Neuron (in vitro differentiated cells): Measurements from ENCODE around the gene HP1BP3.

Experiments
- H2AFZ ChIP-seq: one replicate; pipeline ENCODE4 v1.6.1; 2013; ENCODE audit warnings: low read depth, mild to moderate bottlenecking, inconsistent platforms, low read length, moderate library complexity
- H3K27me3 ChIP-seq: one replicate; pipeline ENCODE4 v1.6.1; 2013; ENCODE audit warnings: low read length; ENCODE audit not compliant: insufficient read depth
- H3K36me3 ChIP-seq: one replicate; pipeline ENCODE4 v1.6.1; 2013; ENCODE audit warnings: low read length; ENCODE audit not compliant: insufficient read depth
- H3K4me1 ChIP-seq: one replicate; pipeline ENCODE4 v1.6.1; 2013; ENCODE audit warnings: low read length; ENCODE audit not compliant: insufficient read depth
- H3K4me3 ChIP-seq: 2 replicates; pipeline ENCODE4 v1.5.1; 2013; ENCODE audit warnings: mild to moderate bottlenecking, low read length, moderate library complexity
- H3K9me3 ChIP-seq: one replicate; pipeline ENCODE4 v1.6.1; 2013; ENCODE audit warnings: low read length

Gene HP1BP3

DNA sequence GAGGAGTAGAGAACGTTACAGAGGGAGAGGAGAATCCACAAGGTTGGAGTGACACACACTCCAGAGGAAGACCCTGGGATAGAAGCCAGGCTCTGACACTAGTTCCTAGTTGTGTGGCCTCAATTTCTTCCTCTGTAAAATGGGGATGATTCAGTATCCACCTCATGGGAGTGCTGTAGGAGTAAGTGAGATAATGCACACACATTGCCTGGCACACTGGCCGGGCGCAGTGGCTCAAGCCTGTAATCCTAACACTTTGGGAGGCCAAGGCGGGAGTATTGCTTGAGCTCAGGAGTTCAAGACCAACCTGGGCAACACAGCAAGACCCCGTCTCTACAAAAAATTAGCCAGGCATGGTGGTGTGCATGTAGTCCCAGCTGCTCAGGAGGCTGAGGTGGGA is 78.2 kb downstream of the HP1BP3 start:
- Histone ChIP-seq H3K27me3 (no peaks in the 10 kb centered on the region), H3K9me3 (no peaks in the 10 kb centered on the region), H3K4me1 (peaks cover 34% of the 10 kb centered on the region), H3K36me3 (no peaks in the 10 kb centered on the region), H2AFZ (no peak overlapping the region), H3K4me3 (no peak overlapping the region)

DNA sequence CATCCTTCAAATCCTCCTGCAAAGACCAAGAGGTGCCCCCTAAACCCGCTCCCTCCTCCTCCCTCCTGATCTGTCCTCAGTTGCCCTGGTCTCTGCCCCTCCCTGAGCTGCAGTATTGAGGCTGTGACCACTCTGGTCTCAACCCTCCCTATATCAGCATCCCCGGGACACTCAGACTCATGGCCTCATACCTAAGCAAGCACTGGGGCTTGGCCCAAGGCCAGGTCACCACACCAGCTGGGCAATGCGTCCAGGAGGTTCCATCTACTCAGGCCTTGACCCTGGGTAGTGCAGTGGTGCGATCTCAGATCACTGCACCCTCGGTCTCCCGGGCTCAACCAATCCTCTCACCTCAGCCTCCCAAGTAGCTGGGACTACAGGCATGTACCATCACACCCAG is 79.0 kb downstream of the HP1BP3 start:
- Histone ChIP-seq H3K36me3 (no peaks in the 10 kb centered on the region), H3K9me3 (no peaks in the 10 kb centered on the region), H3K4me1 (peaks cover 34% of the 10 kb centered on the region), H3K27me3 (no peaks in the 10 kb centered on the region), H3K4me3 (no peak overlapping the region), H2AFZ (no peak overlapping the region)

DNA sequence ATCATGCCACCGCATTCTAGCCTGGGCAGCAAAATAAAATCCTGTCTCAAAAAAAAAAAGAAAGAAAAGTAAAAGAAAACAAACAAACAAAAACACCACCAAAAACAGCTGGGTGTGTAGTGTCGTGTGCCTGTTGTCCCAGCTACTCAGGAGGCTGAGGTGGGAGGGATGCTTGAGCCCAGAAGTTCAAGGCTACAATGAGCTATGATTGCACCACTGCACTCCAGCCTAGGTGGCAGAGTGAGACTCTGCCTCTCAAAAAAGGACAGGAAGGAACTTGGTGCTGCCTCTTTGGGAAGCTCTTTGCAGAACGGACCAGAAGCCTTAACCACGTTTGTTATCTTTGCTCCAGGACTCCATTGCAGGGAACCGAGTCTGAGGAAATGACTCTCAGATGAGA is 80.3 kb downstream of the HP1BP3 start:
- Histone ChIP-seq H3K4me3 (no peak overlapping the region), H3K36me3 (no peaks in the 10 kb centered on the region), H3K27me3 (no peaks in the 10 kb centered on the region), H3K9me3 (no peaks in the 10 kb centered on the region), H2AFZ (no peak overlapping the region), H3K4me1 (peaks cover 29% of the 10 kb centered on the region)

DNA sequence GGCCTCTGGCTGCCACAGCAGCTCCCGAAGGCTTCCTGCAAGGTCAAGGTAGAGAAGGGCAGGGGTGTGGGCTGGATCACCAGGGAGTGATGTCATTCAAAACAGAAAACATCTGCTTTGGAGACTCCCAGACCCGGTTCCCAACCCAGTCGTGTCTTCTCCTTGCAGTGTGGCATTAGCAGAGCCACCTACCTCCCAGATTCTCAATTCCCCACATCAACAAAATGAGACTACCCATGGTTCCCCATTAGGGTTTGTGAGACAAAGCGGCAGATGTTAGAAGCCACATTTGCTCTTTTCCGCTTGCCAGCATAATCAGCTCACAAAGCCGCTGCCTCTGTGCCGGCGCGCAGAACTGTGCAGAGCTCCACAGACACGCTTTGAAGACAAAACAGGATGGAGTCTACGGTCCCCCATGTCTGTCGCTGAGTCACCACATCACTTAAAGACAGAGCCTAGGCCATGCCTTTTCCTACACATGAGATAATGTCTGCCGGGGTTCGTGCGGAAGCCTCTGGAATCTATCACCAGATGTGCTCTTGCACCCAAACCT is 81.8 kb downstream of the HP1BP3 start:
- Histone ChIP-seq H3K4me1 (peaks cover 13% of the 10 kb centered on the region), H3K9me3 (no peaks in the 10 kb centered on the region), H3K27me3 (no peaks in the 10 kb centered on the region), H3K36me3 (no peaks in the 10 kb centered on the region), H2AFZ (no peak overlapping the region), H3K4me3 (no peak overlapping the region)

DNA sequence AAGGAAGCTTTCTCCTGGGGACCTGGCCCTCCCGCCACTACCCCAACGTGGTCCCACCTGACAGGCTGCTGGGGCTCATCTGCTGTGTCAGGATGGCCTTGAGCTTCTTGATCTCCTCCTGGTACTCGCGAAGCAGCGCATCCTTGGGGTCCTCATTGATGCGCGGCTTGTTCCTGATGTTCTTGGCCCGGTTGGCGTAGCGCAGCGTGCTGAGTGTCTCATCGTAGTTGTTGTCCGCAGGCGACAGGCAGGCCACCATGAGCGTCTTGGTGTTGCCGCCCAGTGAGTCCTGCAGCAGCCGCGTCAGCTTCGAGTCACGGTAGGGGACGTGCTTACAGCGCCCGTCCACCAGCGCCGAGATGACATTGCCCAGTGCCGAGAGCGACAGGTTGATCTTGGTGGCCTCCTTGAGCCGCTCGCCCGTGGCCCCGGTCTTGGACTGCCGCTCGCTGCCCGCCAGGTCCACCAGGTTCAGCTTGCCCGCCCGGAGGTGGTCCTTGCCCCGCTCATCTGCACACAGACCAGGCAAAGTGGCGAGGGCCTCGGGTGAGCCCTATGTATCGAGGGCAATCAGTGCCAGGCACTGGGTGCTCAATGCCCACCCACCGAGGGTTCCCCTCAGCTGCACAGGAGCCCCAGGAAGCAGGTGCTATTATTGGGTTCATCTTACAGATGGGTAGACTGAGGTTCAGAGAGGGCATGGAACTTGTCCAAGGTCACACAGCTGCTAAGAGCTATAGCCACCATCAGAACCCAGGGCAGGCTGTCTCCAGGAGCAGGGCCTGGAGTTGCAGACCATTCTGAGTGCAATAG is 82.5 kb downstream of the HP1BP3 start:
- Histone ChIP-seq H3K9me3 (no peaks in the 10 kb centered on the region), H2AFZ (no peak overlapping the region)

DNA sequence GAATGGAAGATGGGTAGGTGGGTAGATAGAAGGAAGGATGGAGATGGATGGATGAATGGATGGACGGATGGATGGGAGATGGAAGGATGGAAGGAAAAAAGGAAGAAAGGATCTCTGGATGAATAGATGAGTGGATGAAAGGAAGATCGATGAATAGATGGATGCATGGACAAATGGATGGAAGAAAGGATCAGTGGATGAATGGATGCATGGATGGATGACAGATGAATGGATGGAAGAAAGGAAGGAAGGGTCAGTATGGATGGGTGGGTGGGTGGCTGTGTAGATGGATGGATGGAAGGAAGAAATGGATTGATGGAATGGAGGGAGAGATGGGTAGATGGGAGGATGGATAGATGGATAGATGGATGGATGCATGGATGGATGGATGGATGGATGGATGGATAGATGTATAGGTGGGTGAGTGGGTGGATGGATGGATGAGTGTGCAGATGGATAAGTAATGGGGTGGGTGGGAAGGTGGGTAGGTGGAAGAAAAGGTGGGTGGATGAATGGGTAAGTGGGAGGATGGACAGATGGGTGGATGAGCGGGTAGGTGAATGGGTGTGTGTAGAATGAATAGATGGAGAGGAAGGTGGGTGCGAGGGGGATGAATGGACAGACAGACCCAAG is 83.9 kb downstream of the HP1BP3 start:
- Histone ChIP-seq H3K27me3 (no peaks in the 10 kb centered on the region), H3K4me1 (peaks cover 9% of the 10 kb centered on the region), H2AFZ (no peak overlapping the region), H3K9me3 (no peaks in the 10 kb centered on the region), H3K36me3 (no peaks in the 10 kb centered on the region), H3K4me3 (no peak overlapping the region)

More for the DNA sequence above, 82.5 kb downstream of the HP1BP3 start:
- no peaks in the 10 kb centered on the region for H3K36me3 ChIP-seq
- H3K27me3 ChIP-seq, result no peaks in the 10 kb centered on the region
- H3K4me1 ChIP-seq, result peaks cover 9% of the 10 kb centered on the region
- H3K4me3 ChIP-seq, result no peak overlapping the region

DNA sequence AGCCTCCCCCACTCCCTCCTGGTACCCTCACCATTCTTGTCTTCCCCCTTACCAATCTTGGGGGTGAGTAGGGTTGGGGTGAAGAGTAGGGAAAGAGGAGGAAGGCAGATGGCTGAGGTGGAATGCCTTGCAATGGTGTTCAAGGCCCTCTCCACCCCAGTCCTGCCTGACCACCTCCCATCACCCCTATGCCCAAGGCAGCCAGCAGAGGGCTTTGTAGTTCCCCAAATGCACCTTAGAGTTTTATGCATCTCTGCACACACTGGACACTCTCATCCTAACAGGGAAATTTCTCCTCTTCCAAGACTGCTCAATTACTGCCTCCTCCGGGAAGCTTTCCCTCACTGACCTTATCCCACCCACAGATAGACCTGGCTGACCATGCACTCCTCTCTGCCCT is 84.7 kb downstream of the HP1BP3 start:
- no peak overlapping the region for H3K4me3 ChIP-seq
- no peaks in the 10 kb centered on the region for H3K9me3 ChIP-seq
- peaks cover 14% of the 10 kb centered on the region for H3K4me1 ChIP-seq
- H3K27me3 ChIP-seq, result no peaks in the 10 kb centered on the region
- no peak overlapping the region for H2AFZ ChIP-seq
- no peaks in the 10 kb centered on the region for H3K36me3 ChIP-seq

DNA sequence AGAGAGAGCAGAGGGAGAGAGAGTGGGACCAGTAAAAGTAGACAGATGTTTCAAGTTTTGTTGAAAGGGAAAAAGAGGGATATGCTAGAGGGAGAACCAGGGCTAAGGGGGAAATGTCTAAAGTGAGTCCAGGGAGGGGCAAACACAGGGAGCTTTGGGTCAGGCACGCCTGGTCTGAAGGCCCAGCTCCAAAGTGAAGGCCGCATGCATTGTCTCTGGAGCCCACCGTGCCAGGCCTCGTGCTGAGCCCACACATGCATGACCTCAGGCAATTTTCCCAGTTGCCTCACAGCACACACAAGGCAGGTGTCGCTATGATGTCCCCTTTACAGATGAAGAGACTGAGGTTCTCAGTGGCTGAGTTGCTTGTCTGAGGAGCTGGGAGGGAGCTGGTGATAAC is 85.3 kb downstream of the HP1BP3 start:
- no peak overlapping the region for H2AFZ ChIP-seq
- no peaks in the 10 kb centered on the region for H3K9me3 ChIP-seq
- H3K4me1 ChIP-seq, result peaks cover 17% of the 10 kb centered on the region
- no peak overlapping the region for H3K4me3 ChIP-seq
- no peaks in the 10 kb centered on the region for H3K27me3 ChIP-seq
- H3K36me3 ChIP-seq, result no peaks in the 10 kb centered on the region

DNA sequence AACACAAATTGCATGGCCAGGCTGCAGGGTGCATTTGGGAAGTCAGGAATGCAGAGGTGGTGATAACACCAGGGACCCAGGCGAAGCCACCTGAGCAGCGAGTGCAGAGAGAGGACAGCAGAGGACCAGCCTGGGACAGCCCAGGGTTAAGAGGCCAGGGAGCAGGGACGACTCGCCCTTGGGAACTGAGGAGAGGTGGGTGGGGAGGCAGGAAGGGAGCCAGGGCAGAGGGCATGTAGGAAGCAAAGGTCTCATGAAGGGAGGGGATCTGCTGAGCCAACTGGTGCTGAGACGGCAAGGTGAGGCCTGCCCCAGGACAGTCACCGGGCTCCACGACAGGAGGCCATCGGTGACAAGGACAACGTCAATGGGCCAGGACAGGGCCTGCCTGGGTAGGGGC is 85.7 kb downstream of the HP1BP3 start:
- no peak overlapping the region for H2AFZ ChIP-seq
- no peak overlapping the region for H3K4me3 ChIP-seq
- no peaks in the 10 kb centered on the region for H3K27me3 ChIP-seq
- H3K4me1 ChIP-seq, result peaks cover 17% of the 10 kb centered on the region
- no peaks in the 10 kb centered on the region for H3K9me3 ChIP-seq
- no peaks in the 10 kb centered on the region for H3K36me3 ChIP-seq

DNA sequence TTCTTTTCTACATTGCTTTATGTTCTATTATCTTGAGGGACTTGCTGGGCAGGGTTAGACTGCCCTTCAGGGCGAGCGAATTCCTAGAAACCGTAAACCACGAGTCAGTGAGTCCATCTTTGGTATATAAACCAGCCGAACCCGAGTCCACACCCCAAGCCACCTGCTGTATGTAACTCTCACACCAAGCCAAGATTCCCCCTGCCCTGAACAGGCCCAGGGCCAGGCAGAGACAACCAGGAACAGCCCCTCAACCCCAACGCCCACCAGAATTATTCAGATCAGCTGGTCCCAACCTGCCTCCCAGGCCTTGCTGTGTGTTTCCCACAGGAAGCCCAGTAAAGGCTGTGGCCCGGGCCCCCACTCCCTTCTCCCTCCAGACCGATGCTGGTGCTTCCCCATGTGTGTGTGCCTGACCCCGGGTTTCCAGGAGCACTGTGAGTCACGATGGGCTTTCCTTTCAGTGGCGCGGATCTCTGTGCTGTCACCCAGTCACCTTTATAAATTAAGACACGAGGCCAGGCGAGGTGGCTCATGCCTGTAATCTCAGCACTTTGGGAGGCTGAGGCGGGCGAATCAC is 86.4 kb downstream of the HP1BP3 start:
- Histone ChIP-seq H3K4me1 (peaks cover 19% of the 10 kb centered on the region), H3K4me3 (no peak overlapping the region), H3K27me3 (no peaks in the 10 kb centered on the region), H3K36me3 (no peaks in the 10 kb centered on the region), H2AFZ (no peak overlapping the region), H3K9me3 (no peaks in the 10 kb centered on the region)

DNA sequence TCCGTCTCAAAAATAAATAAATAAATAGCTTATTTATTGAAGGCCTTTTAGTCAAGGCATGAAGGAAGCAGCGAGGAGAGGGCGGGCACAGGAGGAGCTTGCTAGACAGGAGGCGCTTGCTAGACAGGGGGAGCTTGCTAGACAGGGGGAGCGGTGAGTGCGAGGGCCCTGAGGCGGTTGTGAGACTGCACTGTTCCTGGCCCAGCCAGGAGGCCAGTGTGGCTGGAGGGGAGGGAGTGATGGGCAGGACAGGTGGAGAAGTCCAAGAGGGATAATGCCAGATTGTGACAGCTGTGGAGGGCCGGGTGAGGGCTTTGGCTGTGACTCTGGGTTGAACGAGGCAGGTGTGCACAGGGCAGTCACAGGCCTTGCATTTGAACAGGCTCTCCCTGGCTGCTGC is 87.5 kb downstream of the HP1BP3 start:
- Histone ChIP-seq H3K4me3 (no peak overlapping the region), H3K36me3 (no peaks in the 10 kb centered on the region), H3K9me3 (no peaks in the 10 kb centered on the region), H3K27me3 (no peaks in the 10 kb centered on the region), H2AFZ (no peak overlapping the region), H3K4me1 (peaks cover 12% of the 10 kb centered on the region)

DNA sequence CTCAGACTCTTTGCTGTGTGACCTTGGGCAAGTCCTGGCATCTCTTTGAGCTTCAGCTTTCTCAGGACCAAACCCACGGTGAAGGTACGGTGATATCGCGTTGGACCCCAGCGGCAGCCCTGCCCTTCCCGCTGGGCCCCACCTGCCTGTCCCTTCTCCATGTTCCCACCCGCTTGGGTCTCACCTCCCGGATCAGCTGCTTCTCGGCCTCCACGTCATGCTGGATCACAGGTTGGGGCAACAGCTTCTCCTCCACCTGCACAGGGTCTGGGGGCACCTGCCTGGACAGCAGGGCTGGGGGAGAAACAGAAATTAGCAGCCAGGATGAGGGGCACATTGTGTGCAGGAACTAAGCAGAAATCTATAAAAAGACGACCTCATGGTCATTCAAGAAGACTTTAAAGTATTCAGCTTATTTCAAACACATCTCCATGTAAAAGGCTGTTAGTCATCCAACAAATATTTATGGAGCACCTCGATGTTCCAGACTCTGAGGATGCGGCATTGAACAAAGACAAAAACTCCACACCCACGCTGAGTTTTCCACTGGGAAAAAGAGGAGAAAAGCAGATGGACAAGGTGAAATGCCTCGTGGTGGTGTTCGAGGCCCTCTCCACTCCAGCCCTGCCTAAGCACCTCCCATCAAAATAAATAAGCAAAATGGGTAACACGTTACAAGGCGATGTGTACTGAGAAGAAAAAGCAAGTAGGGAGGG is 88.8 kb downstream of the HP1BP3 start:
- H3K4me3 ChIP-seq, result no peak overlapping the region
- no peaks in the 10 kb centered on the region for H3K27me3 ChIP-seq
- no peak overlapping the region for H2AFZ ChIP-seq
- H3K9me3 ChIP-seq, result no peaks in the 10 kb centered on the region
- H3K4me1 ChIP-seq, result peaks cover 14% of the 10 kb centered on the region
- no peaks in the 10 kb centered on the region for H3K36me3 ChIP-seq

DNA sequence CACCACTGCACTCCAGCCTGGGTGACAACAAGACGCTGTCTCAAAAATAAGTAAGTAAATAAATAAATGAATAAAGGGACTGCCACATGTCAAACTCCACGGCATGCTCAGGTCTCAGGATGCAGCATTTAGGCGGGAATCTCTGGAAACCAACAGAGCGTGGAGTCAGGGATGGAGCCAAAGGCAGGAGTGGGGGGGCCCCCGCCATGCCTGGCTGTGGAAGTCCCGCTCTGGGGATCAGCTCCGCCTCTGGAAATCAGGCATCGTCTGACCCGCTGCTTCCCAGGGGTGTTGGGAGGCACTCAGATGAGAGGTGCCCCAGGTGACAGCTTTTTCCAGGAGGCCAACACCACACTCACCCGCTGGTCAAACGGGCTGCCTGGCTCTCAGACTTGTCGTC is 89.5 kb downstream of the HP1BP3 start:
- Histone ChIP-seq H2AFZ (no peak overlapping the region), H3K9me3 (no peaks in the 10 kb centered on the region), H3K36me3 (no peaks in the 10 kb centered on the region), H3K4me3 (peak overlapping the region; percentile 53), H3K4me1 (peaks cover 14% of the 10 kb centered on the region), H3K27me3 (no peaks in the 10 kb centered on the region)
